GM18520 (cell line): ENCODE data around the gene RPLP2.

Source experiments
- ATAC-seq: cut with Tn5 transposase; IDR thresholded peaks from one replicate; pipeline ENCODE4 v1.9.1; 2021; ENCODE audit not compliant: unreplicated experiment

RPLP2 gene

DNA sequence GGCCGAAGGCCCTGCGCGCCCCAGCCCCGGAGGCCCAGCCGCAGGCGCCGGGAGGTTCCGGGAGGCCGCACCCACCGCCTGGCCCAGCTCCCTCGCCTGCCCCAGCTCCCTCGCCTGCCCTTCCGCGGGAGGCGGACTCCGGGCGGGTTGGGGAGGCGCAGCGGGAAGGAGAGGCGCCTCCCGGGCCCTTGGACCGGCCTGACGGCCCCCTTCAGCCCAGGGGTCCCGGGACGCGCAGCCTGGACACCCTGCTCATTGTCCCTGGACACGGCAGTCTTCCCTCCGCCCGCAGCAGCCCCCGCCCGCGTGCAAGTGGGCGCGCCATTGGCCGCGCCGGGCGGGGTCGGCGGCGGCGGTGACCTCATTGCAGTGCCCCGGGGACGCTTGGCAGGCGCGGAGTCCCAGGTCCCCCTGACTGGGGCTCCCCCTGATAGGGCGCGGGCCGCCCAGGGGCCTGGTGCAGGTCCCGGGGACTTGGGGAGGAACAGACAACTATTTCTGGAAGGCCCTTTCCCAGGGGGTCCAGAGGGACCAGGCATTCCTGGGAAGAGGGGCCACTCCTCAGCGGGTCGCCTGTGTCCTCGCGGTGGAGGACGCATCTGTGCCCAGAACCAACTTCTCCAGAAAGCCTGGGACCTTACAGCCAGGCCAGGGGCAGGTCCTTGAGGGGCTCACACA is 23.5 kb downstream of the RPLP2 start:
- ATAC-seq: peak; percentile 18

DNA sequence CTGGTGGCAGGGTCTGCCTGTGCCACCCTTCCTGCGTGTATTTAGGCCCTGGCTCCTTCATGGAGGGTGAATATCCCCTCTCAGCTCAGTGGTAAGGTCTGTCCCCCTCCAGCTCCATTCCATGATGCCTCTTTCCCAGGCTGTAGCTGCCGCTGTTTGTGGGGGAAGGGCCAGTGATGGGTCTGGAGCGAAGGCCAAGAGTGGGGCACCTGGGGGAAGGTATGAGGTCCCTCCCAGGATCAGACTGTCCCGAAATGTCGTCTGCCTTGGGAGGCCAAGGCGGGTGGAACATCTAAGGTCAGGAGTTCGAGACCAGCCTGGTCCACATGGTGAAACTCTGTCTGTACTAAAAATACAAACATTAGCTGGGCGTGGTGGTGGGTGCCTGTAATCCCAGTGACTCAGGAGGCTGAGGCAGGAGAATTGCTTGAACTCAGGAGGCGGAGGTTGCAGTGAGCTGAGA is 24.1 kb downstream of the RPLP2 start:
- ATAC-seq: no peak

- ATAC-seq: no peak
These were observed 24.9 kb downstream of the RPLP2 start for GRCh38 chr11:834371-835316.

DNA sequence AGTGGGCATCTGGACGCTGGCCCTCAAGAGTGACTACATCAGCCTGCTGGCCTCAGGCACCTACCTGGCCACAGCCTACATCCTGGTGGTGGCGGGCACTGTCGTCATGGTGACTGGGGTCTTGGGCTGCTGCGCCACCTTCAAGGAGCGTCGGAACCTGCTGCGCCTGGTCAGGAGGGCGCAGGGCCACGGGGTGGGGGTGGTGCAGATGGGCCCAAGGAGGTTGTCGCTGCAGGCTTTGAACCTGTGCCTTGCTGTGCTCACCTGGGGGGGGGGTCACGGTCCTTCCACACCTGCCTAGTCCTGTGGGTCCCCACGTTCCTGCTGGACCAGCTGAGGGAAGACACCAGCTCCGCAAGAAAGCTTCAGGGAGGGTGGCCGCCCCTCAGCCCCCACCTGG is 26.5 kb downstream of the RPLP2 start:
- no peak for ATAC-seq

DNA sequence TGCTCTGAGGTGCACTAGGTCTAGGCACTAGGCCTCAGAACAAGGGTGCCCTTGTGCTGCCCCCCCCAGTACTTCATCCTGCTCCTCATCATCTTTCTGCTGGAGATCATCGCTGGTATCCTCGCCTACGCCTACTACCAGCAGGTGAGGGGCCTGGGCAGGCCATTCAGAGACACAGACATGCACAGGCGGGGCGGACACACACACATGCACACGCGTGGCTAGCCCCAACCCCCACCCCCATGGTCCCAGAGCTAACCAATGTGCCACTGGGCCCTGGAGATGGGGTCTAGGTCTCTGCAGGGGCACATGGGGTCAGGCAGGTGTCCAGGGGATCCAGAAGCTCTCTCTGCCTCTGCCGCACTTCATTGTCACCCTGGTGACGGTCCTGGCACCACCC is 26.9 kb downstream of the RPLP2 start:
- ATAC-seq: no peak

GRCh38 chr11:837189-837989 is 27.6 kb downstream of the RPLP2 start:
- no peak for ATAC-seq

- no peak for ATAC-seq
These were observed 28.2 kb downstream of the RPLP2 start for GRCh38 chr11:837990-838307.

DNA sequence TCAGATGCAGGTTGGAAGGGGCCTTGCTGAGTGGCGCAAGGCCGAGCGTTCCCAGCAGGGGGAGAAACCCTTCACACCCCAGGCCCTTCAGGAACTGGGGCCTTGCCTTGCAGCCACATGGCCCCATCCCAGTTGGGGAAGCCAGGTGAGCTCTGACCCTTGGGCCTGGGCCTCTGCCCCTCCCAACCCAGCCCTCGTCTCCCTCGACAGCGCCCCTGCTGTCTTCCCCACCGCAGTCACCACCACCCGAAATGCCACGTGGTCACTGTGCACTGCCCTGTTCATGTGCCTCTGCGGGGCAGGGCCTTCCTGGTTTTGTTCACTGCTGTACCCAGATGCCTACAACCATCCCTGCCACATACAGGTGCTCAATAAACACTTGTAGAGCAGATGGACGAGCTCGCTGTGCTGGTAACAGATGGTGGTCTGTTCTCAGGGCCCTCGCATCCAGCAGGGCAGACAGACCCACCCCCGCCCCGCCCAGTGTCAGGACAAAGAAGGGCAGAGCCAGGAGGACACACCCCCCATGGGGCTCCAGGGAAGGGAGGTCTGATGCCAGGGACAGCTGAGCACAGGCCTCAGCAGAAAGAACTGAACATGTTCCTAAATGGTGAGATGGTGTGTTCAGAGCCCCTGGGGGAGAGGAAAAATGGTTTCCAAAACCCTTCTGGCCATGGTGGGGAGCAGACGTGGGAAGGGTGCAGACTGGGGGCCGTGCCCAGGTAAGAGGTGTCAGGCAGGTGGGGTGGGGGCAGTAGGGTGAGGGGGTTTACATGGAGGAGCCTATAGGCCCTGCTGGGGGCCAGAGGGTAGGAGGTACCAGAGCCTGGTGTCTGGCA is 28.9 kb downstream of the RPLP2 start:
- ATAC-seq: no peak

- ATAC-seq: no peak
These were observed 29.5 kb downstream of the RPLP2 start for GRCh38 chr11:839280-839623.

- no peak for ATAC-seq
These were observed 30.3 kb downstream of the RPLP2 start for GRCh38 chr11:839875-840617.

GRCh38 chr11:841981-842369 is 32.2 kb downstream of the RPLP2 start:
- ATAC-seq: no peak

DNA sequence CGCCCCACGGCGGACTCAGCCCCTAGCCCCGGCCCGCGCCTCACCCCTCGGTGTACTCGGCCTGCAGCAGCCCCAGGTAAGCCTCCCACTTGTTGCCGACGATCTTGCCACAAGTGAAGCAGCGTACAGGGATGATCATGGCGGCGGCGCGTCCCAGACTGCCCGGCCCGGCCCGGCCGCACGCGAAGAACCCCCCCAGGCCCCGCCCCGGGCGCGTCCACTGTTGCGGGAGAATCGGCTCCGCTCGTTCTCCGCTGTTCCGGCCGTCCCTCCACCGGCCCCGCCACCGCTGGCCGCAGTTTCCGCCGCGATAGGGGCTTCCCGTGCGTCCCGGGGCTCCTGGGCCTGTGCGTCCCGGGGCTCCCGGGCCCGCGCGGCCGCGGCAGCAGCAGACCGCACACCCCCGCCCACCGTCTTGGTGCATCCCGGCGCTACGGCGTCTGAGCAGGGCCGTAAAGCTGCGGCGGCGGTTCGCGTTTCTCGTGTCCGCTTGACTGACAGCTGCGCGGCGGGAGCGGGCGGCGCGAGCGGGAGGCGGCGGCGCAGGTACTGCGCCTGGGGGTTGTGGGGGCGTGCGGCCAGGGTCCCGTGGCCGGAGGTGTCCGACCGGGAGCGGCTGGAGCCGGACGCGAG is 32.7 kb downstream of the RPLP2 start, which contains the start of the genes POLR2L and TSPAN4:
Gene POLR2L (minus strand): TSS at position 160 of the 633 bp plus-strand sequence. CDS start 21 bp downstream, at position 139.
Gene TSPAN4 (plus strand): TSS at position 483 of the 633 bp plus-strand sequence. CDS start 7,453 bp downstream, outside the sequence.
- peak; percentile 47 for ATAC-seq

DNA sequence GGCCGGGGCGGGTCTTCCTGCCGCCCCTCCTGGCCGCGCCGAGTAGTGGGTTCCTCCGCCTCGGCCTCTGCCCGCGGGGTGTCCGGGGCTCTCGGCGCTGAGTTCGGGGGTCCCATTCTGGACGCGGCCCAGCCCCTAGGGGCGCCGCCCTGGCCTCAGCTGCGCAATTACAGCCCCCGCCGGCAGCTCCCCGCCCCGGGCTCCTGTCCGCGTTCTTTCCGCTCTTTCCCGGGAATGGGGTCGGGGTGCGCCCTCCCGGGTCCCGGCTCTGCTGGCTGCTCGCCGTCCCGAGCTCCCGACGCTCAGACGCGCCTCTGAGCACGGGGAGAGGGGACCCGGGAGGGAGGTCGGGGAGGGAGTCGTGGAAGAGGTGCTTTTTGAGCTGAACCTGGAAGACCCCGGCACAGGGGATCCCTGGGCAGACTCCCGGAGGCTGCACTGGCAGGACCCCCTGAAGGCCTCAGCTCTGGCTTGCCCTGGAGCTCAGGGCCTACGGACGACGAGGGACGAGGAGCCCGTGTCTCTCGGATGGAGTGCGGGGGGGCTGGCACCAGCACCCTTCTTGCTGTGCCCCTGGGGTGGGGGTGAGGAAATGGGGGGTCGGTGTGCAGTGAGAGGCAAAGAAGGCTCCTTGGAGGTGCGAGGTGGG is 33.4 kb downstream of the RPLP2 start:
- ATAC-seq: no peak

DNA sequence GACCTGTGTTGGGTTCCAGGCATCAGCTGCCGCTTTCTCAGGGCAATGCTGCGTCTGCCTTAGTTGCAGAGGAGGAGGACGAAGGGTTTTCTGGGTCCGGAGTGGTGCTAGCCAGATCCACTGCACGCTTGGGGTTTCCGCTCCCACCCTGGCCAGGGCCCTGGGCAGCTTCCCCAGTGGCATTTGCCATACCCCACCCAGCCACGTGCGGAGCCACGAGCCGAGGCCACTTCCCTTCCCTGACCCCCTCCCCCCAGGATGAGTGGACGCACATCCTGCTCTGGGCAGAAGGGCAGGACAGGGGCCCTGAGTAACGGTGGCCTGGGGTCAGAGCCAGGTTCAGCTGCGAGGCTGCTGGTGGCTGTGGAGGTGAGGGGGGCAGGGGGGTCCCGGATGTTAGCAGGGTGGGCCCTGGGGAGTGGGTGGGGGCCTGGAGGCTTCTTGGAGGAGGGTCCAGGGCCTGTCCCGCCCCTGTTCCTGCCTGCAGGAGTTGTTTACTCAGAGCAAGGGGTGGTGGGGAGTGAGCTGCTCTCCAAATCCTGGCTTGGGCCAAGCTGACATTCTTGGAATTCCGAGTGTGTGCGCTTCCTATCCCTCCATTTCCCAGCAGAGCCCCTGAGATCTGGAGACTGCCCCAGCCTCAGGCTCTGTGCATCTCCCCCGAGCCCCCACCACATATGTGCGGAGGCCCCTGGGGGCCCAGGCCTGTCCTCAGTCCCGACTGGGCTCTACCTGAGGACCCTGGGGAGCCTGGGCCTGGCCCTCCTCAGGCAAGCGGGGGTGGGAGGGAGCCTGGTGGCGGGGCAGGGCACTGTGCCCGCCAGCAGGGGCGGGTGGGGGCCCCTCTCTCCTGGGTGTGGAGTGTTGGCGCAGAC is 34.3 kb downstream of the RPLP2 start:
- no peak for ATAC-seq

- no peak for ATAC-seq
These were observed 35.2 kb downstream of the RPLP2 start for GRCh38 chr11:844693-845644.

GRCh38 chr11:845872-846495 is 36.2 kb downstream of the RPLP2 start:
- no peak for ATAC-seq
